HepG2 (cell line): ENCODE results near the gene HS3ST5. TPM values are rescaled to one million over a fixed set of nuclear protein-coding genes. Genes with fewer than 3 reads are reported as not detected.

ENCODE experiments used
- KLF15 ChIP-seq: sonication (generic); formaldehyde crosslinking; IDR thresholded peaks from 2 replicates; pipeline ENCODE4 v1.8.1; 2023; ENCODE audit warnings: borderline replicate concordance, mild to moderate bottlenecking, inconsistent platforms, missing genetic modification reagents, mixed read lengths
- KLF9 ChIP-seq: IDR thresholded peaks from 2 replicates; pipeline ENCODE4 v1.6.1; 2016; ENCODE audit warnings: low read depth
- NFATC3 ChIP-seq: sonication (generic); formaldehyde crosslinking; IDR thresholded peaks from 2 replicates; pipeline ENCODE4 v1.5.1; 2020; ENCODE audit warnings: mild to moderate bottlenecking, missing genetic modification reagents
- NFYB ChIP-seq: sonication (generic); formaldehyde crosslinking; IDR thresholded peaks from 2 replicates; pipeline ENCODE4 v1.4.0; 2020; ENCODE audit warnings: missing genetic modification reagents
- PAX8 ChIP-seq: sonication (generic); formaldehyde crosslinking; IDR thresholded peaks from 2 replicates; pipeline ENCODE4 v1.8.0; 2022; ENCODE audit warnings: mild to moderate bottlenecking, missing genetic modification reagents, borderline replicate concordance
- PCBP1 ChIP-seq: fragments of 200-400 bp; formaldehyde crosslinking; IDR thresholded peaks from 2 replicates; pipeline ENCODE4 v1.6.1; 2017; ENCODE audit warnings: mild to moderate bottlenecking, low read depth, low read length, borderline replicate concordance
- RNF2 ChIP-seq: fragments of 450-650 bp; conservative IDR thresholded peaks from 2 replicates; pipeline ENCODE4 v1.6.1; 2016; ENCODE audit warnings: low read depth
- SAFB2 ChIP-seq: sonication (generic); formaldehyde crosslinking; IDR thresholded peaks from 2 replicates; pipeline ENCODE4 v1.5.1; 2020; ENCODE audit warnings: missing genetic modification reagents, low read depth, mild to moderate bottlenecking, borderline replicate concordance
- SAP130 ChIP-seq: IDR thresholded peaks from 2 replicates; pipeline ENCODE4 v1.6.1; 2016; ENCODE audit warnings: low read depth
- SRF ChIP-seq: IDR thresholded peaks from 2 replicates; pipeline ENCODE4 v1.6.1; 2011; ENCODE audit warnings: mild to moderate bottlenecking, low read depth, low read length, moderate library complexity
- XBP1 ChIP-seq: sonication (generic); formaldehyde crosslinking; IDR thresholded peaks from 2 replicates; pipeline ENCODE4 v1.5.0; 2020; ENCODE audit warnings: missing genetic modification reagents
- ZMYM2 ChIP-seq: sonication (generic); formaldehyde crosslinking; IDR thresholded peaks from 2 replicates; pipeline ENCODE4 v1.8.0; 2022; ENCODE audit warnings: mild to moderate bottlenecking, missing genetic modification reagents
- ZNF274 ChIP-seq: sonication (generic); formaldehyde crosslinking; IDR thresholded peaks from 2 replicates; pipeline ENCODE4 v1.5.1; 2020; ENCODE audit warnings: mild to moderate bottlenecking, missing genetic modification reagents
- ZNF609 ChIP-seq: sonication (generic); formaldehyde crosslinking; IDR thresholded peaks from 2 replicates; pipeline ENCODE4 v1.4.0; 2020; ENCODE audit warnings: mild to moderate bottlenecking, missing genetic modification reagents, borderline replicate concordance
- ZNF644 ChIP-seq: IDR thresholded peaks from 2 replicates; pipeline ENCODE4 v1.6.1; 2016; ENCODE audit warnings: low read depth
- ZNF768 ChIP-seq: sonication (generic); formaldehyde crosslinking; IDR thresholded peaks from 2 replicates; pipeline ENCODE4 v1.4.0; 2020; ENCODE audit warnings: missing genetic modification reagents
- polyA plus RNA-seq, 8 experiments: library from polyadenylated mRNA; depleted of rRNA in 3 of 8; stranded (reverse) in 7 of 8; unstranded in 1 of 8; fragments of >200 nt; fragmentation: Illumina TruSeq in 4 of 8; extraction: Trizol in 4 of 8; gene quantifications; 2 replicates each; pipeline versions ENCODE4 v1.2.1 to v1.2.3, GENCODE V29; 2011 to 2016; ENCODE audit warnings: low read depth in 4 of 8, missing spikeins in 1 of 8, mixed read lengths in 1 of 8; ENCODE audit not compliant: insufficient read depth in 1 of 8
- total RNA-seq, 5 experiments: library from RNA; depleted of rRNA; stranded (reverse); fragments of >200 nt; fragmentation: Illumina TruSeq; extraction: Trizol; gene quantifications; 2 replicates each; pipeline ENCODE4 v1.2.3, GENCODE V29; 2016; ENCODE audit warnings: low read depth in 1 of 5
- TF ChIP-seq, protein P1 (sequence below): sonication (generic); formaldehyde crosslinking; IDR thresholded peaks from 2 replicates; pipeline ENCODE4 v1.5.1; 2020; ENCODE audit warnings: missing genetic modification reagents, mild to moderate bottlenecking, borderline replicate concordance
- TF ChIP-seq, protein P2 (sequence below), 2 experiments: sonication (generic) in 1 of 2; formaldehyde crosslinking in 1 of 2; IDR thresholded peaks; 2 replicates each; pipeline versions ENCODE4 v1.4.0 to v1.6.1; 2018 to 2020; ENCODE audit warnings: missing genetic modification reagents in 2 of 2, borderline replicate concordance in 1 of 2, low read depth in 1 of 2, mild to moderate bottlenecking in 1 of 2, missing biosample characterization in 1 of 2
- TF ChIP-seq, protein P3 (sequence below): sonication (generic); formaldehyde crosslinking; IDR thresholded peaks from 2 replicates; pipeline ENCODE4 v1.4.0; 2020; ENCODE audit warnings: low read depth, mild to moderate bottlenecking, missing genetic modification reagents

Gene HS3ST5
- total and polyA plus RNA-seq, 2 of the 13 experiments (the other 11 are each of a cell fraction or from before 2014, with no cell fraction given), result 1.1 to 1.6 TPM

DNA sequence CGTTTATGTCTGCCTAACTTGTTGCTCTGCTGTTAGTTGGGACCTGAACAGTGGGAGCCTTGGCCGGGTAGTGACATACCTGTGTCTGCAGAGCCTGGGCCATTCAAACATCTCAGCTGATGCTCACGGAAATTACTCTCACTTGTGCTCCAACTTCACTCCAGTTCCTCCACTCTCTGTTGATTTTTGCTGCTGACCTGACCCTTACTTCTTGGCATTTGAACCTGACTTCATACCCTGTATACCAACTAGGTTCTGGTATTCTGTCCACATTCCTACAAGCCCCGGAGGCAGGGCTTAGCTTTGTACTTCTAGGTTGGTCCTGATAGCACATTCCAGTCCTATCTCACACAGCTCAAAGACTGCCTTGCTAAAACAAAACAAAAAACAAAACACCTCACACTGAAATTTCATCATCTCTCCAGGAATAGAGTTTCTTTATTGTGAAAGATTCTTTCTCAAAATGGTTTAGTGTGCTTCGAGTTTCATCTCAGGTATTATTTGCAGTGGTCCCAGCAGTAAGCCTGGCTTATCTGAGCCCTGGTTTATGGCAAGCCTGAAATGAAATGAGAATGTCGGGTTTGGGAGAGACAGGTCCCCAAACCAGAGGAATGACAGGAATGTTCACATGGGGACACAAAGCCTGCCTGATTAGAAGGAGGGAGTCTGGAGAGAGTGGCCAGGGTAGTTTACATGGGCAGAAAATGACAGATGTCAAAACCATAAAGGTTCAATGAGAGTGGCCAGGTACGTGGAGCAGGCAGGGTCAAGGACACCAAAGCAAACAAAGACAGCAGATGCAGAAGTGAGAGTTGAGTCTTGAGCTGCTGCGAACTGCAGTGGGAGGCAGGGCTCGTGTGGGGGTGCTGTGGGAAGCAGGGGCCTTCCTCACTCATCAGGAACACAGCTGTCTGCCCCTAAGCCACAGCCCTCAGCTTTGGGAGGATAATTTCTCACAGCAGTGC, 197.7 kb downstream of the HS3ST5 start (continued):
- TF ChIP-seq, protein P1, sequence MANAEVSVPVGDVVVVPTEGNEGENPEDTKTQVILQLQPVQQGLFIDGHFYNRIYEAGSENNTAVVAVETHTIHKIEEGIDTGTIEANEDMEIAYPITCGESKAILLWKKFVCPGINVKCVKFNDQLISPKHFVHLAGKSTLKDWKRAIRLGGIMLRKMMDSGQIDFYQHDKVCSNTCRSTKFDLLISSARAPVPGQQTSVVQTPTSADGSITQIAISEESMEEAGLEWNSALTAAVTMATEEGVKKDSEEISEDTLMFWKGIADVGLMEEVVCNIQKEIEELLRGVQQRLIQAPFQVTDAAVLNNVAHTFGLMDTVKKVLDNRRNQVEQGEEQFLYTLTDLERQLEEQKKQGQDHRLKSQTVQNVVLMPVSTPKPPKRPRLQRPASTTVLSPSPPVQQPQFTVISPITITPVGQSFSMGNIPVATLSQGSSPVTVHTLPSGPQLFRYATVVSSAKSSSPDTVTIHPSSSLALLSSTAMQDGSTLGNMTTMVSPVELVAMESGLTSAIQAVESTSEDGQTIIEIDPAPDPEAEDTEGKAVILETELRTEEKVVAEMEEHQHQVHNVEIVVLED, result peak; percentile 55; the same call in 1 of the 2 replicates
- TF ChIP-seq SAP130 (peak; percentile 59), RNF2 (no peak), NFYB (no peak), ZNF768 (CRISPR knock-in tag) (no peak), NFATC3 (CRISPR knock-in tag) (no peak), ZNF644 (CRISPR knock-in tag) (0 out of 2 replicates have a peak, but pooled peaks have one; percentile 31), PCBP1 (no peak), KLF15 (CRISPR knock-in tag) (no peak; the same call in 1 of the 2 replicates), XBP1 (CRISPR knock-in tag) (no peak), KLF9 (CRISPR knock-in tag) (no peak), SAFB2 (no peak), PAX8 (CRISPR knock-in tag) (no peak), SRF (0 out of 2 replicates have a peak, but pooled peaks have one; percentile 7), ZNF274 (CRISPR knock-in tag) (no peak), ZMYM2 (CRISPR knock-in tag) (peak; percentile 16; the same call in 1 of the 2 replicates), ZNF609 (CRISPR knock-in tag) (peak; percentile 69; the same call in 1 of the 2 replicates)
- TF ChIP-seq, protein P2, sequence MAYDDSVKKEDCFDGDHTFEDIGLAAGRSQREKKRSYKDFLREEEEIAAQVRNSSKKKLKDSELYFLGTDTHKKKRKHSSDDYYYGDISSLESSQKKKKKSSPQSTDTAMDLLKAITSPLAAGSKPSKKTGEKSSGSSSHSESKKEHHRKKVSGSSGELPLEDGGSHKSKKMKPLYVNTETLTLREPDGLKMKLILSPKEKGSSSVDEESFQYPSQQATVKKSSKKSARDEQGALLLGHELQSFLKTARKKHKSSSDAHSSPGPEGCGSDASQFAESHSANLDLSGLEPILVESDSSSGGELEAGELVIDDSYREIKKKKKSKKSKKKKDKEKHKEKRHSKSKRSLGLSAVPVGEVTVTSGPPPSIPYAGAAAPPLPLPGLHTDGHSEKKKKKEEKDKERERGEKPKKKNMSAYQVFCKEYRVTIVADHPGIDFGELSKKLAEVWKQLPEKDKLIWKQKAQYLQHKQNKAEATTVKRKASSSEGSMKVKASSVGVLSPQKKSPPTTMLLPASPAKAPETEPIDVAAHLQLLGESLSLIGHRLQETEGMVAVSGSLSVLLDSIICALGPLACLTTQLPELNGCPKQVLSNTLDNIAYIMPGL (CRISPR knock-in tag; IDR thresholded peaks at IDR 0.05; ENCODE audit: borderline replicate concordance in 1 of 2, low read depth in 1 of 2), result no peak
- TF ChIP-seq, protein P3, sequence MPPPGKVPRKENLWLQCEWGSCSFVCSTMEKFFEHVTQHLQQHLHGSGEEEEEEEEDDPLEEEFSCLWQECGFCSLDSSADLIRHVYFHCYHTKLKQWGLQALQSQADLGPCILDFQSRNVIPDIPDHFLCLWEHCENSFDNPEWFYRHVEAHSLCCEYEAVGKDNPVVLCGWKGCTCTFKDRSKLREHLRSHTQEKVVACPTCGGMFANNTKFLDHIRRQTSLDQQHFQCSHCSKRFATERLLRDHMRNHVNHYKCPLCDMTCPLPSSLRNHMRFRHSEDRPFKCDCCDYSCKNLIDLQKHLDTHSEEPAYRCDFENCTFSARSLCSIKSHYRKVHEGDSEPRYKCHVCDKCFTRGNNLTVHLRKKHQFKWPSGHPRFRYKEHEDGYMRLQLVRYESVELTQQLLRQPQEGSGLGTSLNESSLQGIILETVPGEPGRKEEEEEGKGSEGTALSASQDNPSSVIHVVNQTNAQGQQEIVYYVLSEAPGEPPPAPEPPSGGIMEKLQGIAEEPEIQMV (CRISPR knock-in tag), result no peak
